GM06990 (cell line): ENCODE measurements around the gene DCAF7.

Experiments
- DNase-seq: peaks from one replicate; pipeline ENCODE4 v3.0.0-alpha.2; 2011; ENCODE audit not compliant: insufficient read length; ENCODE audit errors: extremely low read depth
- H3K27me3 ChIP-seq: replicated peaks from 2 replicates; pipeline ENCODE4 v1.6.0; 2011; ENCODE audit warnings: low read length; ENCODE audit not compliant: control insufficient read depth, insufficient read depth
- H3K36me3 ChIP-seq: 2 replicates; pipeline ENCODE4 v1.5.1; 2011; ENCODE audit warnings: low read length; ENCODE audit not compliant: control insufficient read depth, insufficient read depth
- H3K4me3 ChIP-seq: replicated peaks from 2 replicates; pipeline ENCODE4 v1.5.1; 2011; ENCODE audit warnings: low read depth, mild to moderate bottlenecking, control low read depth, low read length
- TF ChIP-seq, protein P1 (sequence below): IDR thresholded peaks from 2 replicates; pipeline ENCODE4 v1.5.1; 2011; ENCODE audit warnings: low read length, control low read depth, mild to moderate bottlenecking, inconsistent platforms; ENCODE audit not compliant: insufficient read depth, poor library complexity, severe bottlenecking

Gene DCAF7

DNA sequence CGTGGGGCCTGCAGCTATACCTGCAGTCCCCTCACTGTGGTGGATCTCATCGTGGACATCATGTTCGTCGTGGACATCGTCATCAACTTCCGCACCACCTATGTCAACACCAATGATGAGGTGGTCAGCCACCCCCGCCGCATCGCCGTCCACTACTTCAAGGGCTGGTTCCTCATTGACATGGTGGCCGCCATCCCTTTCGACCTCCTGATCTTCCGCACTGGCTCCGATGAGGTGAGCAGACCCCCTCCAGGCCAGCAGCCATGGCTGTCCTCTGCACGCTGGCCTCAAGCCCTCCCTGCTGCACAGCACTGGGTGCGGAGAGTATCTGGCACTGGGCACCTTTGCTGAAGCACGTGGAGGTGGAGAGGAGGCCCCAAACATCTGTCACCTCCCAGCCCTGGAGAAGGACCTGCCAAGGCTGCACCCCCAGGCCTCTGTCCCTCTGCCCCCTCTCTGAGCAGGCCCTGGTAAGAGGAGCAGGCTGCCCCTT, 16.2 kb upstream of the DCAF7 start:
- no peak for DNase-seq
- TF ChIP-seq, protein P1, sequence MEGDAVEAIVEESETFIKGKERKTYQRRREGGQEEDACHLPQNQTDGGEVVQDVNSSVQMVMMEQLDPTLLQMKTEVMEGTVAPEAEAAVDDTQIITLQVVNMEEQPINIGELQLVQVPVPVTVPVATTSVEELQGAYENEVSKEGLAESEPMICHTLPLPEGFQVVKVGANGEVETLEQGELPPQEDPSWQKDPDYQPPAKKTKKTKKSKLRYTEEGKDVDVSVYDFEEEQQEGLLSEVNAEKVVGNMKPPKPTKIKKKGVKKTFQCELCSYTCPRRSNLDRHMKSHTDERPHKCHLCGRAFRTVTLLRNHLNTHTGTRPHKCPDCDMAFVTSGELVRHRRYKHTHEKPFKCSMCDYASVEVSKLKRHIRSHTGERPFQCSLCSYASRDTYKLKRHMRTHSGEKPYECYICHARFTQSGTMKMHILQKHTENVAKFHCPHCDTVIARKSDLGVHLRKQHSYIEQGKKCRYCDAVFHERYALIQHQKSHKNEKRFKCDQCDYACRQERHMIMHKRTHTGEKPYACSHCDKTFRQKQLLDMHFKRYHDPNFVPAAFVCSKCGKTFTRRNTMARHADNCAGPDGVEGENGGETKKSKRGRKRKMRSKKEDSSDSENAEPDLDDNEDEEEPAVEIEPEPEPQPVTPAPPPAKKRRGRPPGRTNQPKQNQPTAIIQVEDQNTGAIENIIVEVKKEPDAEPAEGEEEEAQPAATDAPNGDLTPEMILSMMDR = no peak
- Histone ChIP-seq H3K36me3 (no peaks in the 10 kb centered on the region), H3K4me3 (no peak overlapping the region), H3K27me3 (peaks cover 3% of the 10 kb centered on the region; the same call in 1 of the 2 replicates)

DNA sequence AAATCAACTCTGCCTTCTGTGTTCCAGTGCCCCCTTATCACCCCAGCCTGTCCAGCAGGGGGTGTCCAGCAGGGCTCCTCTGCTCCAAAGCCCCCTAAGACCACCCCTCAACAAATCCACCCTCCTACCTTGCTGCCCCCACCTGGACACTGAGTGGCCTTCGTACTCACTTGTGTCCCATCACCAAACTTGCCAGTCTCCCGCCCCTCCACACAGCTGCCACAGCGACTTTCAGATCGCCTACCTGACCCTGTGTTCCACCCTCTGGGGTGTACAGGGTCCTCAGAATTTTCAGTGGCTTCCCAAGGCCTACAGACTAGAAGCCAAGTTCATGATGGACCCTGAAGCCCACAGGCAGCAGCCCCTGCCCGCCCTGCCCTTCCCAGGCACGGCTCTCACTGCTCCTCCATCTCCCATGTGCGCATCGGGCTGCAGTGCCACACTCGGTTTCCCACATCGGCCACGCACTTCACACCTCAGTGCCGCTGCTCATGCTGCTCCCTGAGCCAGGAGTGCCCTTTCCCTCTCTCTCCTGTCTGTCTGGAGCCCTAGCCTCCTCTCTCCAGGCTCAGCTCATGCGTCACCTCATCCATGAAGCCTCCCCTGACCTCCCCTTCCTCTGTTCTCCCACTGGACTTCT, 15.3 kb upstream of the DCAF7 start:
- peaks cover 3% of the 10 kb centered on the region; the same call in 1 of the 2 replicates for H3K27me3 ChIP-seq
- TF ChIP-seq, protein P1 = no peak
- H3K4me3 ChIP-seq = no peak overlapping the region
- DNase-seq = no peak
- H3K36me3 ChIP-seq = no peaks in the 10 kb centered on the region

DNA sequence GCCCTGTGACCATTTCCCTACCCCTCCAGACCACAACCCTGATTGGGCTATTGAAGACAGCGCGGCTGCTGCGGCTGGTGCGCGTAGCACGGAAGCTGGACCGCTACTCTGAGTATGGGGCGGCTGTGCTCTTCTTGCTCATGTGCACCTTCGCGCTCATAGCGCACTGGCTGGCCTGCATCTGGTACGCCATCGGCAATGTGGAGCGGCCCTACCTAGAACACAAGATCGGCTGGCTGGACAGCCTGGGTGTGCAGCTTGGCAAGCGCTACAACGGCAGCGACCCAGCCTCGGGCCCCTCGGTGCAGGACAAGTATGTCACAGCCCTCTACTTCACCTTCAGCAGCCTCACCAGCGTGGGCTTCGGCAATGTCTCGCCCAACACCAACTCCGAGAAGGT, 14.6 kb upstream of the DCAF7 start:
- H3K27me3 ChIP-seq = peaks cover 3% of the 10 kb centered on the region; the same call in 1 of the 2 replicates
- H3K36me3 ChIP-seq = no peaks in the 10 kb centered on the region
- H3K4me3 ChIP-seq = no peak overlapping the region
- no peak for DNase-seq
- TF ChIP-seq, protein P1 = no peak

DNA sequence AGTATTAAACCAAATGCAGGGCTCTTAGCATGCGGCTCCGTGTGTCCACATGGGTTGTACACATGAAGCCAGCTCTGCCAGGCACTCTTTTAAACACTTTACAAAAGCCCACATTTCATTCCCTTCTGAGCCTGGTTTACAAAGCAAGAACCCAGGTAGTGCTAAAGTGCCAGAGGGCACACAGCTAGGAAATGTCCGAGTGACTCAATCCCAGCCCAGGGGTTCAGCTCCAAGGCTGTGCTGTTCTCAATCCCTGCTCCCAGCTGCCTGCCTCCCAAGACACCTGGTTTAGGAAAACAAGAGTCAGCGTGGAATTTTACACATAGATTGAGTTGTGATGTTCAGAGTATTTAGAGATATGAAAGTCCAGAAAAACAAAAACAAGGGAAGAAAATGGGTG, 13.3 kb upstream of the DCAF7 start:
- DNase-seq = no peak
- Histone ChIP-seq H3K4me3 (no peak overlapping the region), H3K27me3 (peaks cover 3% of the 10 kb centered on the region), H3K36me3 (no peaks in the 10 kb centered on the region)
- TF ChIP-seq, protein P1 = no peak

DNA sequence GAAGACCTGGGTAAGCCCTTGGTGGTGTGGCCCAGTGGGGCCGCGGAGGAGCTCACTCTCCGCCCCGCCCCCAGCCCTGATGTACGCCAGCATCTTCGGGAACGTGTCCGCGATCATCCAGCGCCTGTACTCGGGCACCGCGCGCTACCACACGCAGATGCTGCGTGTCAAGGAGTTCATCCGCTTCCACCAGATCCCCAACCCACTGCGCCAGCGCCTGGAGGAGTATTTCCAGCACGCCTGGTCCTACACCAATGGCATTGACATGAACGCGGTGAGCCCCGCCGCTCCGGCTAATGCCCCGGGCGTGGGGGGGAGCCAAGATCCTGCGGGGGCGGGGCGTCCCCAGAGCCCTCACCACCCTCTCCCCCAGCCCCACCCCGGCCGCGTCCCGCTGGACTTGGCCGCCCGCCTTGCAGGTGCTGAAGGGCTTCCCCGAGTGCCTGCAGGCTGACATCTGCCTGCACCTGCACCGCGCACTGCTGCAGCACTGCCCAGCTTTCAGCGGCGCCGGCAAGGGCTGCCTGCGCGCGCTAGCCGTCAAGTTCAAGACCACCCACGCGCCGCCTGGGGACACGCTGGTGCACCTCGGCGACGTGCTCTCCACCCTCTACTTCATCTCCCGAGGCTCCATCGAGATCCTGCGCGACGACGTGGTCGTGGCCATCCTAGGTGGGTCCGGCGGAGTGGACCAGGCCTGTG, 12.1 kb upstream of the DCAF7 start:
- no peak for DNase-seq
- H3K4me3 ChIP-seq = no peak overlapping the region

More for the DNA sequence above, 12.1 kb upstream of the DCAF7 start:
- H3K36me3 ChIP-seq = no peaks in the 10 kb centered on the region
- TF ChIP-seq, protein P1 = no peak
- peaks cover 3% of the 10 kb centered on the region for H3K27me3 ChIP-seq
